NCI-H345 (cell line): Measurements from ENCODE around the gene PIKFYVE.
A peak's percentile ranks its signal among the peaks of the same experiment; 100 is the strongest.
"Not testable (repeated sequence)": the region's sequence is repeated elsewhere in the genome, so short reads cannot be mapped to it uniquely, and the experiment has no call there.

Experiments
- DNase-seq: peaks from one replicate; lab custom pipeline; 2025; lab: John Stamatoyannopoulos, UW

PIKFYVE gene

DNA sequence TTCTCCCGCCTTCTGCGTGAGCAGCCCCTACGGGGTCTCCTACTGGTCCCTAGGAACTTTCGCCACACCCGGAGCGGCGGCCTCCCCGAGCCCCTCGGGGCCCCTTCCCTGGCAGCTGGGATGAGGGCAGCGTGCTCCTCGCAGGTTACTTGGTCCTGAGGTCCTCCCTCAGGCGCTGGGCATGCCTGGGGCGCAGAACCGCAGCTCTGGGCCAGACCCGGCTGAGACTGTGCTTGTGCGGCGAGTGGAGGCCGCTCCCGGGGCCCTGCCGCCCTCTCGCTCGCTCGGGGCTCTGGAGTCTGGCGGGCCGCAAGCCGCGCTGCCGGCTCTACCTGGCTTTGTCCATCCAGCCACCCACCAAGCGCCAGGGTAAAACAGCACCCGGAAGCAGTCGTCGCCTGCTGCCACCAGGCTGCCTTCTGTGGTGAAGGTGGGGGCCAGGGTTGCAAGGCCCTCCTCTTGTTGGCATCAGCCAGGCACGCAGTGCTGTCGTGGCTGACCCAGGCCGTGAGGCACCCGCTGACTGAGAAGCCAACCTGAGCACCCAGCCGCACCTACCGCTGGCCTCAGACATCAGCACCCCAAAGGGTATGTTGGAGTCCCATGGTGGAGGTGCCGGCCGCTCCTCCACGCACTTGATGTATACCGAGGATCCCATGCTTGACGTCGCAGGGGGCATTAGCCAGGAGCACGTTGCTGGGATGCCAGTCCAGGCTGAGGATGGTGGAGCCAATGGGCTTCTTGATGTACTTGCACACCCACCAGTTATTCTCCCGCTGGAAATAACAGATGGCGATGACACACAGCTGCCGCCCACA is 94.4 kb downstream of the PIKFYVE start:
- DNase-seq = no peak

DNA sequence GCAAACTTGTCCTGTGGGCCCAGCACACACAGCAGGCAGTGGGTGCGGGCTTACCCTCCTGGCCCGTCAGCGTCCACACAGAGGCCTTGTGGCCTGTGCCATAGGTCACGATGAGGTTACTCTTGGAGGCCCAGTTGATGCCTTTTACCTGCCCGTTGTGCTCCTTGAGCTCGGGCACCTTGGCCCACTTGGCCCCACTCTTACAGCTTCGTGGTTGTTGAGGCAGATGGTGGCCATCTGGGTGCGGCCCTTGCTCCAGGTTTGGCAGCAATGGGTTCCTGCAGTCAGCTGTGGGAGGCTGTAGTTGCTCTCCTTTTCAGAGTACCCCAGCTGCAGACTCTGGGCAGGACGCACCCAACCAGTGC is 95.0 kb downstream of the PIKFYVE start:
- no peak for DNase-seq

DNA sequence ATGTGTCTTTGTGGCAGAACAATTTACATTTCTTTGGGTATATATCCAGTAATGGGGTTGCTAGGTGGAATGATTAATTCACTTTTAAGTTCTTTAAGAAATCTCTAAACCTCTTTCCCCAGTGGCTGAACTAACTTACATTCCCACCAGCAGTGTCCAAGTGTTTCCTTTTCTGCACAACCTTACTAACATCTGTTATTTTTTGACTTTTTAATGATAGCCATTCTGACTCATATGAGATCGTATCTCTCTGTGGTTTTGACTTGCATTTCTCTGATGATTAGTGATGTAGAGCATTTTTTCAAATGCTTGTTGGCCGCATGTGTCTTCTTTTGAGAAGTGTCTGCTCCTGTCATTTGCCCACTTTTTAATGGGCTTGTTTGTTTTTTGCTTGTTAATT is 97.4 kb downstream of the PIKFYVE start:
- no peak for DNase-seq

DNA sequence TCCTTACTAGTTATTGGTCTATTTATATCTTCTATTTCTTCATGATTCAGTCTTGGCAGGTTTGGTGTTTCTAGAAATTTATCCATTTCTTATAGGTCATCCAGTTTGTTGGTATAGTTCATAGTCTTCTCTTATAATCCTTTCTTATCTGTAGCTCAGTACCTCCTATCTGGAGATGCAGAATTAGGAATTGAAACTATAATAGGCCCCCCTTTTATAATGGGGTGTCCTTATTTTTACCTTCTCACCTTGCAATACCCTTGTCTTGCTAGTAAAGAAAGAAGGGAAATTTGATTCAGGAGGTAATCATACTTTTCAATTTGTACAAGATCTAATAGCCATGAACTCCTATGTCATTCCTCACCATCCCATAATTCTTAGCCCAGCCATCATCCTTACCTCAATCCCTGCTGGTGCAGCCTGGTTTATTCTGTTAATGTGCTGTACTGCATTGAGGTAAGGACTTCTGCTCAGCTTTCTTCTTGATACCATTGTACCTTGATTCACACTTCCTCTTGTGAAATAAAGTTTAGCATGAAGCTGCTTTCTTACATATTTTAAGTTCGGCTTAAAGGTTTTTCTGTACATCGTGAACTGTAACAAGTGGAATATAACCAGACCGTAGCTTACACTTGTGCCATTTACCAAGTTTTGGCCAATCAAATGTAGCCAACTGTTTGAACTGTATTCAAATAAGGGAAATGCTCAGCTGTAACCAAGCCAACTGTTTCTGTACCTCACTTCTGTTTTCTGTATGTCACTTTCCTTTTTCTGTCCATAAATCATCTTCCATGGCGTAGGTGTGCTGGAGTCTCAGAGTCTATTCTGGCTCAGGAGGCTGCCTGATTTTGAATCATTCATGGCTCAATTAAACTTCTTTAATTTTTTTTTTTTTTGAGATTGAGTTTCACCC is 100.4 kb downstream of the PIKFYVE start:
- no peak for DNase-seq

DNA sequence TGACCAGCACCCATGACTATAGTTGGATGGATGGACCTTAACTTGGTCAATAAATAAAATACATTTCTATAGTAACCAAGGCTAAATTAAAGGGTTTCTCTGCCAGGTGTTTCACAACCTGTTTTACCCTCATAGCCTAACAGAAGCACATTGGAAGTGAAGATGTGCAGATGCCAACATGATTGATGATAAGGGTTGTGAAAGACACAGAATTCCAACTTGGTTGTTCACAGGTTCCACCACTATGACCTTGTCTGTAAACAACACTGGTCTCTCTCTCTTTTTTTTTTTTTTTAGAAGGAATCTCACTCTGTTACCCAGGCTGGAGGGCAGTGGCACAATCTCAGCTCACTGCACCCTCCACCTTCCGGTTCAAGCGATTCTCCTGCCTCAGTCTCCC is 103.0 kb downstream of the PIKFYVE start:
- DNase-seq = no peak

DNA sequence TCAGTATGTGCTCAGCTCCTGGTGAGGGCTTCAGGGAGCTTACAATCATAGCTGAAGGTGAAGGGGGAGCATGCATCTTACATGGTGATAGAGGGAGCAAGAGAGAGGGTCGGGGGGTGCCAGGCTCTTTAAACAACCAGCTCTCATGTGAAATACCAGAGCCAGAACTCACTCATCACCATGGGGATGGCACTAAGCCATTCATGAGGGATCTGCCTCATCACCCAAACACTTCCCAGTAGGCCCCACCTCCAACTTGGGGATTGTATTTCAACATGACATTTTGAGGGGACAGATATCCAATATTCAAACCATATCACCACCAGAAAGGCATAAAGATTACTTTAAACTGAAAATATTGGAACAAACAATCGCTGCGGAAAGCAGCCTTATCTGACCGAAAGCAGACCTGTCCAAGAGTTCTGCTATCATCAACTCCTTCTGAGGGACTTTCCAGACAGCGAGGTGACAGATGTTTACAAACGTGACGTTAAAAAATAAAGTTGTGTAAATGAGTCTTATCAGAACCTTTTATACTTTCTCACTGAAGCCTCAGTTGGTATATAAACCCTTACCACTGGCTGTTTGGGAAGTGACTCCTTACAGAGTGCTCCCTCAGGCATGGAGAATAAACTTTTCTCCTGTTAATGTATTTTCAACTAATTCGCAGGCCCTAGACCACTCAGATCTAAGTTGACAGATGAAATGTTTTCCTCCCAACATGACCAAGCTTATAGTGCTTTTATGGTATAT is 105.0 kb downstream of the PIKFYVE start:
- DNase-seq = no peak

DNA sequence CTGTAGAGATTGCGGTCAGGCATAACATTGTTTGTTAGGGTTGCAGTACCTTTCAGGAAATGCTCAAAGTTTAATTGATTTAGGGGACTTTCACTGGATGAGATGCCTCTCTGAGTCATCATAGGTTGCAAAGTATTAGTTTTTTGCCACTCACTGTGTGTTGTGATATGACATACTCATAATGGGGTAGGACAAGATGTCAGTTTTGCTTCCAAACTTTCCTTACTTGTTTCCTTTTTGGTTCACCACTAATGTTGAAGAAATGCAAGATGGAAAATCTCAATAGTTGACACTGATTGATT is 105.5 kb downstream of the PIKFYVE start:
- DNase-seq = no peak

DNA sequence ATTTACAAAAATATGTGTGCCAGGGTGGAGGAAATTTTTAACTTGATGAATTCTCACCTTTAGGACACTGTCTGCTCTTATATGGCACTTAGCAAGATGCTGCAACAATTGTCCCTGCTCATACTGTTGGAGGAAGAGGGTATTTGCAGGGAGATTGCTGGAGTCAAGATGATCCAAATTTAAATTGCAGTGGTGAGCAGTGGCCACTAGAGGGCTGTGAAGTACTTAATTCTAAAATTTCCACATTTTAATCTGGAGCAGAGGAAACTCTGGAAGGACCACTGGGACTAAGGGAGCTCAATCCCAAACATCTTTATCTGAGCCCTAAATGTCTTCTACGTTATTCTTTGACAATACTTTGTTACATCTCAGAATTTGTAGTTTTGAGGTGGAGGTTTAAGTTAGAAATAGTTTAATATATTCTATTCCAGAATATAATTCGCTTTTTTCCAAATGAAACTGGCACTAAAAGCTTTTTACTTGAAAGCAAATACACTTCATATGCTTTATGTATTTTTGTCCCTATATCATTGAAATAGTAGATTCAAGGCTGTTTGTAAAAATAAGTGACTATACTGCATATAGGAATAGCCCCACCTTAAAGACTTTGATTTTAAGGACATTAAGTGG is 107.5 kb downstream of the PIKFYVE start:
- peak; percentile 75 for DNase-seq

DNA sequence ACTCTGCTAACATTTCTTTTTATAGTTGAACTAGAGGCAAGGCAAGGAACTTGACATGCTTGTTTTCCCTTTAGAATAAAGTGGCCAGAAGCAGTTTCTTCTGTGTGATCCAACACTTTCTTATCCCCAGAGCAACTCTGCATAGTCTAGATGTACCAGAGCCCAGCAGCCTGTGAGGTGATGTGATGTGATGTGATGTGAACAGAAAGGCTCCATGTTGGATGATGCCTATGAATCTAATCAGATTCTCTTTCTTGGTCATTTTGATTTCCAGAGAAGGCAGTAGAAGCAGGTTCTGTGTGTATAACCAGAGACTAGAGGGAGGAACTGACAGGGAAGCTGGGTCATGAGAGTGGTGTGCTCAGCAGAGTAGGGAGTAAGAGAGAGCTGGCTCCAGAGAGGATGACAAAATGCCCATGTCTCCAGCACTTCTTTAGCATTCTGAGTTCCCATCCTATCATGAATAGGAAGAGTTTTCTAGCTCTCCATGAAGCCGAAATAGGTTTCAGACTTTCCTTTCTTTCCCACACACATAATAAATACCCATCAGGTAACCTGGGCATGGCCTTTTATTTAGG is 109.5 kb downstream of the PIKFYVE start:
- DNase-seq = no peak

DNA sequence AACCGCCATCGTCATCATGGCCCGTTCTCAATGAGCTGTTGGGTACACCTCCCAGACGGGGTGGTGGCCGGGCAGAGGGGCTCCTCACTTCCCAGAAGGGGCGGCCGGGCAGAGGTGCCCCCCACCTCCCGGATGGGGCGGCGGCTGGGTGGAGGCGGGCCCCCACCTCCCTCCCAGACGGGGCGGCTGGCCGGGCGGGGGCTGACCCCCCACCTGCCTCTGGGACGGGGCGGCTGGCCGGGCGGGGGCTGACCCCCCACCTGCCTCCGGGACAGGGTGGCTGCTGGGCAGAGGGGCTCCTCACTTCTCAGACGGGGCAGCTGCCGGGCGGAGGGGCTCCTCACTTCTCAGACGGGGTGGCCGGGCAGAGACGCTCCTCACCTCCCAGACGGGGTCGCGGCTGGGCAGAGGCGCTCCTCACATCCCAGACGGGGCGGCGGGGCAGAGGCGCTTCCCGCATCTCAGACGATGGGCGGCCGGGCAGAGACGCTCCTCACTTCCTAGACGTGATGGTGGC is 111.3 kb downstream of the PIKFYVE start:
- not testable (repeated sequence) for DNase-seq

DNA sequence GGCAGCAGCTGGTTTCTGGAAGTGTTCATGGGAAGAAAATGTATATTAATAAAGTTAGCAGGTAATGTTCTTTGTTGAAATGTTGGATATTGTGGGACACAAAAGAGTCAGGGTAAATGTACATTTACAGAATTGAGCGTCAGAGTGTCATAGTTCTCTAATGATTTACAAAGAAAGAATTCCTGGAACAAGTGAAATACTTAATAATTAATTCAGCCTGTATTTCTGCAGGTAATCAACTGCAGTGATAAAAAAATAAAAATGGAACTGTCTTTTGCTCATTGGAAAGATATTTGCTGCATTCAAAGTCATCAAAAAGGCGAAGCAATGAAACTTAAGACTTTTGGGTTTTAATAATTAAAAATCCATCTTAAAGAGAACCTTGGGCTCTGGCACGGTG is 113.1 kb downstream of the PIKFYVE start:
- no peak for DNase-seq

DNA sequence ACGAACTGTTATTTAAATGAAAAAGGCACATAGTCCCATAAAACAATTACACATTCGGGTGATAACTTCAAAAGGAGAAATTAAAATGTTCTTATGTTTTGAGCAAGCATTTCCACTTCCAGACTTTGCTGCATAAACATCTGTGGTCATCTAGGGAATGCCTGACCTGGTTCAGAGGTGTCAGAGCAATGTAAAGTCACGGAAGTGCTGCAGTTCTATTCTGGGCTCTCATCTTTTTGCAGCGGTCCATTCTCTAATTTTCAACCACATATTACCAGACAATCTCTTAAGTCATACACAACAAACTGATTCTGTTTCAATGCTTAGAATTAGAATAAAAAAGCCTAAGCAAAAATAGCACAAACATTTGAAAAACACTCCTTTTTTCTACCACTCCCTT is 118.6 kb downstream of the PIKFYVE start:
- DNase-seq = no peak

DNA sequence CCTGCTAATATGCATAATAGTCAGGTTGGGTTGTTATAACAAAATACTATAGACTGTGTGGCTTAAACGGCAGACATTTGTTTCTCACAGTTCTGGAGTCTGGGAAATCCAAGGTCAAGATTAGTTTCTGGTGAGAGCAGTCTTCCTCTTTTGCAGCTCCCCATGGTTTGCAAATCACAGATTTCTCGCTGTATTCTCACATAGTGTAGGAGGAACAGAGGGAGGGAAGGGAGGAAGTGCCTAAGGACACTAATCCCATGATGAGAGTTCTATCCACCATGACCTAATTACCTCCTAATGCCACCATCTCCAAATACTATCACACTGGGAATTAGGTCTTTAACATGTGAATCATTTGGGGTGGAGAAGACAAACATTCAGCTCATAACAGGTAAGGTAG is 120.5 kb downstream of the PIKFYVE start:
- no peak for DNase-seq

DNA sequence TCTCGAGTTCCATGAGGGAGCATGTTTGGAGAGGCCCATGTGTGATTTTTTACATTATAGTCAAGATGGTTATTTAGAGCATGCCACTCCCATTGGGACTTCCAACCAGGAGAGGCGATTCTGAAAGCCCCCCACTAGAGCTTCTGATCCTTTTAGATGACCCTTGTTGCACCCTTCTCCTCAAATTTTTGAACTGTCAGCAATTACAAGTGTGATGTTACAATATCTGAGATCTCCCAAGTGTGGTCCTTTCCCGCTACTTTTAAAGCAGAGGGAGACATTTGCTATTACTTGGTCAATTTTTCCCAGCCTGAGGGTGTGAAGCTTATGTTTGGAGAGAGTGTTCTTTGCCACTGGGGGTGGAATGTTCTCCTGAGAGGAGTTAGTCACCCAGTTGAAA is 123.9 kb downstream of the PIKFYVE start:
- DNase-seq = no peak

DNA sequence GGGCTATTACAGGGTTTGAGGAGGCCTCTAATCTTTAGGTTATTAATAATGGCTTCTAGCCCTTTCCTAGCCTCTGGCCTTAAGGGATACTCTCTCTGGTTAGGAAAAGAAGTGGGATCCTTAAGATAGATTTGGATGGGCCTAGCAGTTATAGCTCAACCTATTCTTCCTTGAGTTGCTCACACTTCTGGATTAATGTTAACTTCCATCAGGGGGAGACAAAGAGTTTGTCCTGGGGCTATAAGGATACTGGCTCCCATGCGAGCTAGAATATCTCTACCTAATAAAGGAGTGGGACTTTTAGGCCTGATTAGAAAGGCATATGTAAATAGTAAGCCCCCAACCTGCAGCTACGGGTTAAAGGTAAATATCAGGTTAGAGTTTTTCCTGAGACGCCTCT is 126.2 kb downstream of the PIKFYVE start:
- DNase-seq = no peak

DNA sequence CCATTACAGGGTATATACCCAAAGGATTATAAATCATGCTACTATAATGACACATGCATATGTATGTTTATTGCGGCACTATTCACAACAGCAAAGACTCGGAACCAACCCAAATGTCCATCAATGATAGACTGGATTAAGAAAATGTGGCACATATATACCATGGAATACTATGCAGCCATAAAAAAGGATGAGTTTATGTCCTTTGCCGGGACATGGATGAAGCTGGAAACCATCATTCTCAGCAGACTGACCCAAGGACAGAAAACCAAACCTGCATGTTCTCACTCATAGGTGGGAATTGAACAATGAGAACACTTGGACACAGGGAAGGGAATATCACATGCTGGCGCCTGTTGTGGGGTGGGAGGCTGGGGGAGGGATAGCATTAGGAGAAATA is 130.7 kb downstream of the PIKFYVE start:
- DNase-seq = not testable (repeated sequence)

DNA sequence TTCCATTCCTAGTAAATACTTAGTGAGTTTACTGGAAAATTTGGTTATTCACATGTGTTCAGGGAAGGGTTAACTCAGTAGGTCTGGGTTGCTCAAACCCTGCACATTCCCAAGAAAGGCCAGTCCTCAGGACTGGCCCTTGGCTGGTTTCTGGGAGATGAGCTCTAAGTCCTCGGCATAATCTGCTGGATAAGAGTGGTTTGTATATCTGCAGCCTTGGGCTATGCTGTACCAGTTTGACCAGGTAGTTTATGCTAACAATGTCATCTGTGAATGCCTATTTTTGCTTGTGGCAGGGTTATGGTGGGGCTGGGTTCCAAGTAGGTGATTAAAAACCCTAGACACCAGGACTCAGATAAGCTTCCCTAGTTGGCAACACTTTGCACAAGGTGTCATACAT is 133.1 kb downstream of the PIKFYVE start:
- DNase-seq = no peak

DNA sequence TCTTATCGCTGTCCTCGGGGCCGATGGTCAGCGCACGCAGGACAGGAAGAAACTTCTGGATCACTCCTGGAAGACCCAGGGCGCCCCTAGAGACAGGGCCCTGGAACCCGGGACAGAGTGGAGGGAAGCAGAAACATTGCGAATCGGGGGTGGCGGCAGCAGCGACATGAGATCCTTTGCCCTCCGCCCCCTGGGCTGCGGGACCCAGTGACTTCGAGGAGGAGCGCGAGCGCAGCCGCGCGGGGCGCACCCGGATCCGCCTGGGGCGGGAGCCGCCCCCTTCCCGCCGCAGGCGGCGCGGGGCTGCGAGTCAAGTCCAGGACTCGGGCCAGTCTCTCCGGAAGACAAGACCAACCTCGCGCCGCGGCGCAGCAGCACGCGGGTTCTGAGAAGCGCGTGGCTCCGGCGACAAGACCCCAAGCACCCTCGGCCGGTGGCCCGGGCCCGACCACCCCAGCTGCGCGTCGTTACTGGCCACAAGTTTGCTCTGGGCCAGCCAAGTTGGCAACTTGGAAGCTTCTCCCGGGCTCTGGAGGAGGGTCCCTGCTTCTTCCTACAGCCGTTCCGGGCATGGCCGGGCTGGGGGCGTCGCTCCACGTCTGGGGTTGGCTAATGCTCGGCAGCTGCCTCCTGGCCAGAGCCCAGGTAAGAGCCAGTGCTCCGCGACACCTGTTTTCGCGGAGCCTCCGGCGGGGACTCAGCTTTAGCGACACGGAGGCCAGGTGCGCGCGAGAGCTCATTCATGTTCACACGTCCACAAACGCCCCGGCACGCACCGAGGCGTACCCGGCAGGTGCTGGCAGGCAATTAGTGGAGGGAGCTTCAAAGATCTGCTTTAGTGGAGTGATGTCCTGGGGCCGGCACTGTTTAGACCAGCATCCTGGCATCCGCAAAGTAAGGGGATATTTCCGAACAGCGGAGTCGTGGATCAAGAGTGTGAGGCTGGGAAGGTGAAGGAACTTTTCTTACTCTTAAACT is 140.7 kb downstream of the PIKFYVE start, which contains the start of gene PTH2R:
TSS of gene PTH2R (plus strand) at position 319 of the 978 bp plus-strand sequence. CDS start at position 571, 252 bp downstream.
- DNase-seq = peak; percentile 88

DNA sequence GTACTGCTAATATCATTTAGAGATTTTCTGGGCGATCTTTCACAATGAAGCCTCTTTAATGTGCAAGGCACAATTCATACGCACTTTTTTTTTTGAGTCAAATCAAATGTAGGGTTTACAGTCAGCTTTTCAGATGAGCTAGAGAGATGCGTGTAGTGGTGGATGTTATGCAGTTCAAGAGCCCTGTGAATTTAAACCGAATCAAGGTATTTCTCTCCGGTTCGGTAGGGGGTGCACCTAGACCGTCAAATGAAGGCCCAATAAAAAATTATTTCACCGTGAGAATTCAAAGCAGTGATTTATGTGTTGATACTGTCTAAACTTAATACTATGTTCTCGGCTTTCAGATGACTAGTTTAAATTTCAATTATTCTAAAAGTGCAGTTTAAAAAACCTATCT is 141.6 kb downstream of the PIKFYVE start:
- DNase-seq = peak; percentile 81
